ENCODE data around the gene POU6F2. TPM values are rescaled to one million over a fixed set of nuclear protein-coding genes. Genes with fewer than 3 reads are reported as not detected.

The POU6F2 gene
- polyA plus RNA-seq, 1 donor from 2014 or later: not detected

DNA sequence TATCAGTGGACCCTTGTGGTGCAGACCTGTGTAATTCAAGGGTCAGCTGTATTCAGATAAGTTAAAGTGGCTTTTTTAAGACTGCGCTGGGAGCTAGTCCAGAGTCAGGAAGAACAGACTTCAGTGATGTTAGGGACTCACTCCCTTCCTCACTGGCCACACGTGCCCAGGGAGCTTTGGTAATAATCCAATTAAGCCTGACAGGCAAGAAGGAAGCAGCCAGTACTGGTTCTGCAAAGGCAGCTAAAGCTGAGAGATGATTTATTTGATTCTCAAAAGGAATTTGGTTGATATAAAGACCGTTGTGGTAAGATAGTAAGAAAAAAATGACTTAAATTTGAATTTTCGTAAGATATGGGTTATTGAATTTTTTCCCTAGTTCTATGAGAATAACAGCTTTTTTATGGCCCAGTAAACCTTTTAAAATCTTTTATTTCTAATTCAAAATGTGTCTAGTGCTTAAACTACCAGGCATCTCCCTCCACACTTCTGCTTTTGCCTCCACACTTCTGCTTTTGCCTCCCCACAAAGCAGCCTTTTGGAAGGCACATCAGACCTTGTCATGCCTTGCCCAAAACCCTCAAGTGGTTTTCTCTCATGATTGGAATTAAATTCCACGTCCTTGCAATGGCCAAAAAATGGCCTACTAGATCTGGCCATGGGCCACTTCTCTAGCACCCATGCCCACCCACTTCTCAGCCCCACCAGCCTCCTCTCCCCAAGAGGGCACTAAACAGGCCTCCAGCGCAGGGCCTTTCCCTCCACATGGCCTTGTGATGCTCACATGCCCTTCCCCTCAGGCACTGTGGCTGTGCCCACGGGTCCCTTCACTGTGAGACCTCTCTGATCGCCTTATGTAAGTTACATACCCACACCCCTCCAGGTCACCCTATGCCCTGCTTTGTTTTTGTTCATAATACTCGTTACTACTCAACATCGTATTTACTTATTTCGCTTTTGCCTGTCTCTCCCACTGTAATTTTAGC is 92.5 kb downstream of the POU6F2 start:
- no peak overlapping the region for H3K4me3 Mint-ChIP-seq
- H3K27ac Mint-ChIP-seq: peak overlapping the region in 1 of 3 donors; percentile 2
- peaks cover 1% of the 10 kb centered on the region for H3K36me3 Mint-ChIP-seq
- no peaks in the 10 kb centered on the region for H3K27me3 Mint-ChIP-seq
- no peaks in the 10 kb centered on the region for H3K9me3 Mint-ChIP-seq
- peaks cover 0 to 1% (median 0%) of the 10 kb centered on the region in 3 donors for H3K4me1 Mint-ChIP-seq

DNA sequence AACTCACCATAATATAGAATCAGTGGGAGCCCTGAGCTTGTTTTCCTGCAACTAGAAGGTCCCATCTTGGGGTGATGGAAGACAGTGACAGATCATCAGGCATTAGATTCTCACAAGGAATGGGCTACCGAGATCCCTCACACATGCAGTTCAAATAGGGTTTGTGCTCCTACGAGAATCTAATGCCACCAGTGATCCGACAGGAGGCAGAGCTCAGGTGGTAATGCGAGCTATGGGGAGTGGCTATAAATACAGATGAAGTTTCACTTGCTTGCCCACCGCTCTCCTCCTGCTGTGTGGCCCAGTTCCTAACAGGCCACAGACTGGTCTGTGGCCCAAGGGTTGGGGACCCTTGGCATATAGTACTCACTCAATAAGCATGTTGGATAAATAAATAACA is 93.4 kb downstream of the POU6F2 start:
- H3K4me3 Mint-ChIP-seq: no peak overlapping the region
- peaks cover 0 to 1% (median 0%) of the 10 kb centered on the region in 3 donors for H3K4me1 Mint-ChIP-seq
- H3K9me3 Mint-ChIP-seq: no peaks in the 10 kb centered on the region
- H3K27me3 Mint-ChIP-seq: peaks cover 4% of the 10 kb centered on the region
- peaks cover 1% of the 10 kb centered on the region for H3K36me3 Mint-ChIP-seq
- no peak overlapping the region for H3K27ac Mint-ChIP-seq

DNA sequence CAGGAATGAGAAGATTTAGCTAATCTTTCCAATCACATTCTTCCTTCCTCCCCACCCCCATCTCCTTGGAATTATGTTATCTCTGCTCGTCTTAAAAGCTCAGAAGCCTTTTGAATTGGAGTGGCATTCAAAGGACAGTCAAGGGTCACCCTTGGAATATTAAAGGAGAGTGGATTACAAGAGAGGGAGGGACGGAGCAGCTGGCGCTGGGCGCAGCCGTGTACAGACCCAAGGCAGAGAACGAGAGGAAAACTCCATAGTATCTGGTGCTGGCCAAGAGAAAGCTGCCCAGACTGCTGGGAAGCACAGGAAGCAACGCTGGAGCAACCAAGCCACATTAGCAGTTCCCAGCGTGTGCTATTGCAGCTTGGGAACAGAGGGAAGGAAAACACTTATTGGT is 95.7 kb downstream of the POU6F2 start:
- H3K27ac Mint-ChIP-seq: no peak overlapping the region

DNA sequence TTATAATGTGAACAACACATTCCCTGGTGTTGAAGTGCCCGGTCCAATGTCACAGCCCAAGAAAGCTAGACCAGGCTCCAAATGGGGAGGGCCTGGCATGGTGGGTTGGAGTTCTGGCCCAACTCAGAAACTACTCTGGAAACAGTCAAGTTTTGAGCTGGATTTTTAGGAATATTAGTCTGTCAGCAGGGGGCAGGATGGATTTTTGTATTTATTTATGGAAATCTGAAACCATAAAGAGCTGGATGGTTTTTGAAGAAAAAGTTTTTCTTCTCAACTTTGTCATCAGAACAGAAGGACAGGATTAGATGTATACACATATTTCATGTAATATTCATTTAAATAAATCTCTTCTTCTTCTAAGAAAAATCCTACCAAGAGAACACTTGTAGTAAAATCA is 97.5 kb downstream of the POU6F2 start:
- H3K27me3 Mint-ChIP-seq: peaks cover 6% of the 10 kb centered on the region
- H3K4me1 Mint-ChIP-seq: peaks cover 0 to 1% (median 0%) of the 10 kb centered on the region in 3 donors
- H3K27ac Mint-ChIP-seq: no peak overlapping the region
- H3K9me3 Mint-ChIP-seq: peaks cover 0 to 2% (median 0%) of the 10 kb centered on the region in 3 donors
- no peak overlapping the region for H3K4me3 Mint-ChIP-seq
- peaks cover 1% of the 10 kb centered on the region for H3K36me3 Mint-ChIP-seq

More for the DNA sequence above, 95.7 kb downstream of the POU6F2 start:
- no peaks in the 10 kb centered on the region for H3K9me3 Mint-ChIP-seq
- peaks cover 0 to 1% (median 0%) of the 10 kb centered on the region in 3 donors for H3K4me1 Mint-ChIP-seq
- H3K27me3 Mint-ChIP-seq: peaks cover 4% of the 10 kb centered on the region
- H3K36me3 Mint-ChIP-seq: peaks cover 1% of the 10 kb centered on the region
- H3K4me3 Mint-ChIP-seq: no peak overlapping the region

DNA sequence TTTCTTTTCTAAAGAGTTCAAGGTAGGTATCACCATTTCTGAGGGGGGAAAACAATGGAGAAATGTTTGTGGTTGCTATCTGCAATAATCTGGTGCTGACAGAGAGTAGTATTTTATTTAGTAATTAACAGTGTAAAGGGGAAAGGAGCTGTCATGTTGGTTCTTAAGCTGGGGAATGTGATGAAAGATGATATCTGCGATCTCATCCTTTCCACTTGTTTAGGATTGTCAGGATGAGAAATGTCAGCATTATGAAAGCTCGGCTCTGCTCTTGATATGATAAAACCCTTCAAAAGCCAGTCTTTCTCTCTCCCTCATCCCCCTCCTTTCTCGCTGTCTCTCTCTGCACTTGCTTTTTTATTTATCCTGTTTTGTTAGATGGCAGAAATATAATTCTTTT is 106.1 kb downstream of the POU6F2 start:
- Mint-ChIP-seq H3K4me1 (peaks cover 0 to 2% (median 0%) of the 10 kb centered on the region in 3 donors), H3K27me3 (peaks cover 8% of the 10 kb centered on the region), H3K36me3 (no peaks in the 10 kb centered on the region), H3K9me3 (peaks cover 0 to 2% (median 0%) of the 10 kb centered on the region in 3 donors), H3K27ac (no peak overlapping the region), H3K4me3 (no peak overlapping the region)

DNA sequence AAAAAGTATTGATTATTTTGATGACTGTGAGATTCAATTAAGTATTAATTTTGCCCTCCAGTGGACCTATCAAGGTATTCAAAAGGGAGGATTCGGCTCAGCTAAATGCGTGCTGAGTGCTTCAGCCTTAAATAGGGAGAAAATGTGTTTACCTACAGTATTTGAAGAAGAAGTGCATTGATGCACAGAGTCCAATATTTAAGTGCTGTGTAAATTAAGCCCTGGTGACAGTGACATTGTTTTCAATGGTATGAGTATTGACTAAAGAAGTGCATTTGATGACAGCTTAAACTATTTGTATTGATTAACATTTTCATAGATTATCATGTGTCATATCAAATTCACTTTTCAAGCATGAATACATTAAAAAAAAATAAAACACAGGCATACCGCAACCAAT is 106.6 kb downstream of the POU6F2 start:
- Mint-ChIP-seq H3K9me3 (peaks cover 0 to 2% (median 0%) of the 10 kb centered on the region in 3 donors), H3K4me3 (no peak overlapping the region), H3K36me3 (no peaks in the 10 kb centered on the region), H3K4me1 (peaks cover 0 to 2% (median 0%) of the 10 kb centered on the region in 3 donors), H3K27ac (no peak overlapping the region), H3K27me3 (peaks cover 8% of the 10 kb centered on the region)

DNA sequence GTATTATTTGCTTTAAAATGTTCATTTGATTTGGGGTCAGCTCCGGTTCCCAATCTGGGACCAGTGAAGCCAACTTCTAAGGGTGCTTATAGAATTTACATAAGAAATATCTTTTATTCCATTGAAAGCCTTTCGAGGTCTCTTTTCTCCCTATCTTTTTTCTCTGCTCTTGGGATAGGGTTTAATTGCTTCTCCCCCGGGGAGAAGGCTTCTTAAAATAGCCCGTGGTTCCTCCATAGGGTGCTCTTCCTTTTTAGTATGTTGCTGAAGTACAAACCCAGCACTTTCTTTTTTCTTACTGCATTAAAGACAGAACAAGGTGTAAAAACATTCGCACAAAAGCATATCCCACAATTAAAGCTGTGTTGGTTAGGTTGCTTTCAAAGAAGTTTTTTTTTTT is 107.5 kb downstream of the POU6F2 start:
- H3K4me3 Mint-ChIP-seq: no peak overlapping the region
- peaks cover 6% of the 10 kb centered on the region for H3K27me3 Mint-ChIP-seq
- H3K27ac Mint-ChIP-seq: no peak overlapping the region
- no peaks in the 10 kb centered on the region for H3K9me3 Mint-ChIP-seq
- H3K4me1 Mint-ChIP-seq: peaks cover 0 to 2% (median 0%) of the 10 kb centered on the region in 3 donors
- H3K36me3 Mint-ChIP-seq: no peaks in the 10 kb centered on the region

DNA sequence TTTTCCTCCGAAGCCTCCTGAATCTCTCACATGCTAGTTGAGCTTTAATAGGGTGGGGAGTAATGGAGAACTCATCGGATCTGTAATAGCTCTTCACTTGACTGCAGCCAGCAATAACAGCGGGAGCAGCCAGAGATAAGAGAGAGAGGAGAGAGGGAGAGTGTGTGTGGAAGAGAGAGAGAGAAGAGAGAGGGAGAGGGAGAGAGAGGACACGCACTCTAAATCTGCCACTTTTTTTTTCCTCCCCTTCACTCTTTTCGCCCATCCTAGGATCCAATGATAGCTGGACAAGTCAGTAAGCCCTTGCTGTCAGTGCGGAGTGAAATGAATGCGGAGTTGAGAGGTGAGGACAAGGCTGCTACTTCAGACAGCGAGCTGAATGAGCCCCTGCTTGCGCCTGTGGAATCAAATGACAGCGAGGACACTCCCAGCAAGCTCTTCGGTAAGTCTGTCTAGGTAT is 107.9 kb downstream of the POU6F2 start:
- Mint-ChIP-seq H3K27me3 (peaks cover 6% of the 10 kb centered on the region), H3K4me3 (peak overlapping the region in 1 of 4 donors; percentile 12), H3K36me3 (no peaks in the 10 kb centered on the region), H3K27ac (no peak overlapping the region), H3K9me3 (no peaks in the 10 kb centered on the region), H3K4me1 (peaks cover 0 to 2% (median 0%) of the 10 kb centered on the region in 3 donors)

DNA sequence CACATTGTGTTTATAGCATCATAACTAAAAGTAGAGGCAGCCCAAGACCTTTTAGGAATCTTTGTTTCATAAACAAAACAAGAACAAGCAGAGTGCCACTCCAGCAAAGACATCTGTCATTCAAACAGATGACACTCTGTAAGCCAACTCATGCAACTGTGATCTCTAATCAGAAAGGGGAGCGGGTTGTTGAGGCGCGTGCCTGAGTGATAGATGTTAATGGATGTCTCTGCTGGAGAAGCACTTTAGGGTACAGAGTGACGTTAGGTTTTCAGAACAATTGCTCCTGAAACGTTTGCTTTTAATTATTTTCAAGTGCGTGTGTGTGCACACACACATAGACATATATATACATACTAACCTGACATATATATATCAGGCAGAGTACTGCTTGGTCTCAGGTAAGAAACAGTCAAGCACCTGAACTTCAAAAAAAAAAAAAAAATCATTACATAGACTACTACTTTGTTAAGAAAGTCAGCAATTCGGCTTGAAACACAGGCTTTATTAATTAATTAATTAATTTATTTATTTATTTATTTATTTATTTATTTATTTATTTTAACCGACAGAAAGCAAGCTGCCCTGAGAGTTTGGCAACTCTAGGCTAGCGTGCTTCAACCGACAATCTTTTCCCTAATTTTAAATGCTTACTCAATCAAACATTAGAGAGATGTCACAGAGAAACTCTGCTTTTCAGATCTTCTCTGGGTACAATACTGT is 109.1 kb downstream of the POU6F2 start:
- no peak overlapping the region for H3K27ac Mint-ChIP-seq
- H3K4me1 Mint-ChIP-seq: peaks cover 0 to 2% (median 0%) of the 10 kb centered on the region in 3 donors
- no peaks in the 10 kb centered on the region for H3K36me3 Mint-ChIP-seq
- H3K27me3 Mint-ChIP-seq: peaks cover 6% of the 10 kb centered on the region
- H3K9me3 Mint-ChIP-seq: no peaks in the 10 kb centered on the region
- no peak overlapping the region for H3K4me3 Mint-ChIP-seq

DNA sequence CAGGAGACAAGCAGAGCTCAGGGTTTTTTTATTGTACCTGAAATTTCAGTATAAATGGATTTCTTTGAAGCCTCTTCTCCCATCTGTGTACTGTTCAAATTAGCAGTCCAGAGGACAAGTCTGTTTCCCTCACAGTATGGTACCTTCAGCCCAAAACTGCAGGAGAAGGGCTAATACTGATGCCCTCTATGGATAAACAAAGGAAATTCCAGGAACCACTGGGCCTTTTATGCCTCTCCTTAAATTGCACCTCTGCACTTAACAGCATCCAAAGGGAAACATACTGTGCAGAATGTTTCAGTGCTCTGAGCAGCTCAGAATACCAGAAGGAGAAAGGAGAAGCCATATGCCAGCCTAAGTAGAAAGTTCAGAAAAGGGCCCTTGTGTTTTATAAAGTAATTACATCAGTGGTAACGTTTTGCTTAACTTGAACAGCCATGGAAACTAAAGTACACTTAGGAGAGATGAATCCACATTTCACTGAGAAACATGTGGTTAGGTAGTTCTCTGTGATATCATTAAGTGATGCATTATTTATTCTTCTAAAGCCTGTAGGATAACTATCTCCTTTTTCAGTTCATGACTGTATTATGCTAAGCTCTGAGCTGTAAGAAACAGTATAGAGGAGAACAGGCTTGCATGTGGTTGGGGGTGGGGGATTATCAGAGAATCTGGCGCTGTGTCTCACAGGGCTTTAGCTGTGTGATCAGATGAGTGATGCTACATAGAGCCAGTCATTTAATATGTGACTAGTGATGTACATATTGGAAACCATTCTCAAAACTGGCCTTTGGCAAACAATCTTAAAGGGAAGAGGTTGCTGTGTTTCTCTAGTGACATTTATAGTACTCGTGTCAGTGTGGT is 111.3 kb downstream of the POU6F2 start:
- Mint-ChIP-seq H3K27ac (no peak overlapping the region), H3K36me3 (no peaks in the 10 kb centered on the region), H3K27me3 (peaks cover 6% of the 10 kb centered on the region), H3K4me1 (no peaks in the 10 kb centered on the region), H3K9me3 (no peaks in the 10 kb centered on the region), H3K4me3 (no peak overlapping the region)

DNA sequence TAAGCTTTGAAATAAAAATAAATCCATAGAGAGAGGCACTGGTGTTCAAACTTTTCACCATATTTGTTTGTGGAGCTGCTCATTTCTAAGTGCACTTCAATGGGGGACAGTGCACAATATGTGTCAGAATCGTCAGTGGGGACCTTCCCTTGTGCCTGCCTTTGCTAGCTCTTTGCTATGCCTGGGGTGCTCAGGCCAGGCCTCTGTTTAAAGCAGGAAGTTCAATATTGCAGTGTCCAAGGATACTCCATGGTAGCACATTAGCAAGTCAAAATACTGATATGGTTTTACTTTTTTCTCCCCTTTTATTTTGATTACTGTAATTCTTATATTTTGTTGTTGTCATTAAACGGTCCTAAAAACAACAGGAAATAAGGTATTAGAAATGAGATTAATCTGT is 113.4 kb downstream of the POU6F2 start:
- H3K9me3 Mint-ChIP-seq: no peaks in the 10 kb centered on the region
- H3K4me3 Mint-ChIP-seq: no peak overlapping the region
- H3K36me3 Mint-ChIP-seq: no peaks in the 10 kb centered on the region
- H3K27ac Mint-ChIP-seq: no peak overlapping the region
- peaks cover 2% of the 10 kb centered on the region for H3K27me3 Mint-ChIP-seq
- H3K4me1 Mint-ChIP-seq: no peaks in the 10 kb centered on the region

DNA sequence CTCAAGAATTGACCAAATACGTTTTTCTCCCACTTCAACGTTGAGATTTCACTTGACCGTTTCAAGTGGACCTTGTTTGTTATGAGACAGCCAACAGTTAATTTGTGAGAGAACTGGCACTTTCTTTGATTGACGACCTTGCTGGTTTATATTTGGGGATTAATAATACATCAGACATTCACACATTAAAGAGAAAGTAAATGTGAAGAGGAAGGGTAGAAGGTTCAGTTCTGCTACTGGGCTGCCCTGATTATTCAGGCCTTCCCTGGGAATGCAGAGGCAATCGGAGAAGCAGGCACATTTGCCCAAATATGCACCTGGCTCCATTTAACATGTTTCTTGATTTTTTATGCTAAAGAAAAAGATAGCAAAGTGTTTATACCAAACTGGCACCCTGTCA is 114.1 kb downstream of the POU6F2 start:
- no peak overlapping the region for H3K27ac Mint-ChIP-seq
- H3K4me3 Mint-ChIP-seq: no peak overlapping the region
- no peaks in the 10 kb centered on the region for H3K27me3 Mint-ChIP-seq
- H3K9me3 Mint-ChIP-seq: no peaks in the 10 kb centered on the region
- no peaks in the 10 kb centered on the region for H3K4me1 Mint-ChIP-seq
- H3K36me3 Mint-ChIP-seq: no peaks in the 10 kb centered on the region

DNA sequence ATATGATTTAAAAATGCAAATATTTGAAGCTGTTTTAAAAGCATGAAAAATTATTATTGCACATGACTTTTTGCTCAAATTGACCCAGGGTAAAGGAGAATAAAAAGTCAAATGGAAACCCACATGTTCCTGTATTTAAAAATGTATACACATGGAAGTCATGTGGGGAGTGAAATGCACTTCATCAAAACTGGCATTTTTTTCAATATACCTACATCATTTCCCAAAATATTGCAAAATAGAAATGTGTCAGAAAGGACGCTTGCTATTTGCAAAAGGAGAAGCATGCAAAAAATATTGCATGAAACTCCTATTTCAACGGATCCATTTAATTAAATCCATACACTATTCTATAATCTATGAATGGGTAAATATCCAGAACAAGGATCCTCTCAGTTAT is 117.0 kb downstream of the POU6F2 start:
- no peak overlapping the region for H3K4me3 Mint-ChIP-seq
- no peaks in the 10 kb centered on the region for H3K36me3 Mint-ChIP-seq
- H3K4me1 Mint-ChIP-seq: no peaks in the 10 kb centered on the region
- no peaks in the 10 kb centered on the region for H3K9me3 Mint-ChIP-seq
- H3K27ac Mint-ChIP-seq: no peak overlapping the region
- H3K27me3 Mint-ChIP-seq: no peaks in the 10 kb centered on the region

DNA sequence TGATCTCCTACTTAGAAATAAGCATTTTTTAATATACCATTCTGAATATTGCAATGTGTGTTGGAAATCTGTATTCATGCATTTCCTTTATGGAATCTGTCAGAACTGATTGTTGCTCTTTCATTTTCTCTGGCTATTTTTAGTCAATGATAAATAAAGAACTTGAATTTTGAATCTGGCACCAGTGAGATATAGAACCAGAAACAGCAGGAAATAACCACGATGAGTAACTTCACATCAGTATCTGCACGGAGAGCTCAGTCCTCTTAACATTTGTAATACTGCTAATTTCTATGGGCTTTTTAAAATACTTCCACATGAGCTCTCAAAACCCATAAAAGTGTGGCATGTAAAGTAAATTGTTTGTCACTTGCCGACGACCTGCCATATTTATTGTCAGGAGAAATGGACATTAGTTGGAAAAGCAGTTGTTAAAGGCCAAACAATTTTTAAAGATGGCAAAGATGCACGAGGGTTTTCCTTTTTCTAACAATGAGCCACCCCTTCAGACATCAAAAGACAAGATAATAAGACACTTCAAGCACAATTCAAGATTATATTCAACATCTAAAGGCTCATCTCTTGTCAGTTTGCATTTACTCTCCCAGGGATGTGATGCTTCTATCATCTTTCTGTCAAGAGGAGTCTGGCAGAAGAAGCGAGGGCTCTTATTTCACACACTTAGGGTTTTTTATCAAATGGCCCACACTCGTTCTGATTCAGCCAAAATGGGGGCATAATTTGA is 118.3 kb downstream of the POU6F2 start:
- H3K27ac Mint-ChIP-seq: no peak overlapping the region
- H3K36me3 Mint-ChIP-seq: no peaks in the 10 kb centered on the region
- H3K27me3 Mint-ChIP-seq: no peaks in the 10 kb centered on the region
- H3K4me1 Mint-ChIP-seq: no peaks in the 10 kb centered on the region
- H3K4me3 Mint-ChIP-seq: no peak overlapping the region
- no peaks in the 10 kb centered on the region for H3K9me3 Mint-ChIP-seq
